Vagina (tissue), 2 donors: ENCODE measurements around the gene ADCY7. TPM values are rescaled to one million over a fixed set of nuclear protein-coding genes. Genes with fewer than 3 reads are reported as not detected.

Source experiments
- DNase-seq, 2 donors: peaks; one replicate each; pipeline ENCODE4 v3.0.0-alpha.2; 2017; ENCODE audit errors: extremely low spot score in 2 of 2
- H3K27ac ChIP-seq: fragments of 200-600 bp; sonication (generic); one replicate; pipeline ENCODE4 v1.5.1; 2019
- H3K27me3 ChIP-seq: fragments of 200-600 bp; sonication (generic); one replicate; pipeline ENCODE4 v1.5.1; 2019
- H3K36me3 ChIP-seq, 2 donors: fragments of 200-600 bp; sonication (generic); one replicate each; pipeline ENCODE4 v1.5.1; 2017 to 2019
- H3K4me1 ChIP-seq: fragments of 200-600 bp; sonication (generic); one replicate; pipeline ENCODE4 v1.5.1; 2019
- H3K4me3 ChIP-seq, 2 donors: fragments of 200-600 bp; sonication (generic); 1 replicate in 1 of 2; 2 replicates in 1 of 2; pipeline ENCODE4 v1.5.1; 2016 to 2019
- H3K9me3 ChIP-seq: fragments of 200-600 bp; sonication (generic); one replicate; pipeline ENCODE4 v1.5.1; 2019
- POLR2A ChIP-seq, 2 donors: fragments of 450-650 bp; IDR thresholded peaks; one replicate each; pipeline ENCODE4 v1.6.1; 2017; ENCODE audit warnings: antibody characterized with exemption in 2 of 2, mild to moderate bottlenecking in 2 of 2, moderate library complexity in 2 of 2
- POLR2AphosphoS5 ChIP-seq, 2 donors: sonication (generic); formaldehyde crosslinking; IDR thresholded peaks; one replicate each; pipeline ENCODE4 v1.9.0; 2017; ENCODE audit warnings: antibody characterized with exemption in 2 of 2, mild to moderate bottlenecking in 2 of 2, low read depth in 1 of 2; ENCODE audit not compliant: insufficient read depth in 1 of 2
- intact Hi-C: fragments of 100-400 bp; cut with DNase I; formaldehyde crosslinking; loops from one replicate; pipeline ENCODE4 v1.15.1; 2023
- total RNA-seq: library from RNA; depleted of rRNA; stranded (reverse); fragments of >200 nt; gene quantifications from one replicate; pipeline ENCODE4 v1.2.3, GENCODE V29; 2016
- TF ChIP-seq, protein P1 (sequence below), 3 experiments: fragments of 450-650 bp in 2 of 3; fragments of 200-600 bp in 1 of 3; sonication (generic) in 1 of 3; IDR thresholded peaks; one replicate each; pipeline ENCODE4 v1.5.1; 2017 to 2019; ENCODE audit warnings: antibody characterized with exemption in 3 of 3, mild to moderate bottlenecking in 2 of 3, moderate library complexity in 2 of 3

Gene ADCY7
- 18.9 TPM for total RNA-seq

- H3K4me1 ChIP-seq = peaks cover 24% of the 10 kb centered on the region
- H3K4me3 ChIP-seq = peak within 1 kb of the TSS; percentile 21 to 40
- intact Hi-C loops = no loop called here
- H3K36me3 ChIP-seq = no peaks in the 10 kb centered on the region
- H3K27ac ChIP-seq = peak within 1 kb of the TSS; percentile 49
- TF ChIP-seq POLR2A (IDR thresholded peaks at IDR 0.05) (no peak), POLR2AphosphoS5 (IDR thresholded peaks at IDR 0.05; ENCODE audit: insufficient read depth in 1 of 2, low read depth in 1 of 2) (peak; percentile 7 to 50)
- no peak for DNase-seq
- no peaks in the 10 kb centered on the region for H3K9me3 ChIP-seq
- no peaks in the 10 kb centered on the region for H3K27me3 ChIP-seq
Measured at GRCh38 chr16:50266337-50267091, at the start of gene ADCY7. TSS of gene ADCY7 (plus strand) at chr16:50266551. CDS start at chr16:50288180, 21,629 bp downstream.

DNA sequence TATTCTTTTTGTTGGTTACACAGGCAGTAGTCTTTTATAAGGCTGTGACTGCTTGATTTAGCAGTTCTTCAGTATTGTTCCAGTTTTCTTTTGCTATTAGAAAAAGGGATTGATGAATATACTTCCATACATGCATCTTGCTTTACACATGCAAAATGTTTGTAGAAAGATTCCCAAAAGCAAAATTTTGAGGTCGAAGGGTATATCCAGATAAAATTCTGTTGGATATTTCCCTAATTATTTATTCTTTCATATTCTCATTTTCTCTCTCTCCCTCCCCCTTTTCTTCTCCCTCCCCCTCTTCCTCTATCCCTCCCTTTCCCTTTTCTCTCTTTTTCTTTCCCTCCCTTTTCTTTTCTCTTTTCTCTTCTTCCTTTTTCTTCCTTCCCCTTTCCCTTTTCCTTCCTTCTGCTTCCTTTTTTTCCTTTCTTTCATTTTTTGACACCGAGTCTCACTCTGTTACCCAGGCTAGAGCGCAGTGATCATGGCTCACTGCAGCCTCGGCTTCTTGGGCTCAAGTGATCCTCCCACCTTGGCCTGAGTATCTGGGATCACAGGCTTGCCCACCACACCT lies 46.9 kb upstream of the ADCY7 start:
- peaks cover 0 to 38% of the 10 kb centered on the region in 2 donors for H3K36me3 ChIP-seq
- no peak overlapping the region for H3K27ac ChIP-seq
- no peaks in the 10 kb centered on the region for H3K9me3 ChIP-seq
- TF ChIP-seq POLR2AphosphoS5 (IDR thresholded peaks at IDR 0.05; ENCODE audit: insufficient read depth in 1 of 2, low read depth in 1 of 2) (no peak), POLR2A (IDR thresholded peaks at IDR 0.05) (no peak)
- TF ChIP-seq, protein P1, sequence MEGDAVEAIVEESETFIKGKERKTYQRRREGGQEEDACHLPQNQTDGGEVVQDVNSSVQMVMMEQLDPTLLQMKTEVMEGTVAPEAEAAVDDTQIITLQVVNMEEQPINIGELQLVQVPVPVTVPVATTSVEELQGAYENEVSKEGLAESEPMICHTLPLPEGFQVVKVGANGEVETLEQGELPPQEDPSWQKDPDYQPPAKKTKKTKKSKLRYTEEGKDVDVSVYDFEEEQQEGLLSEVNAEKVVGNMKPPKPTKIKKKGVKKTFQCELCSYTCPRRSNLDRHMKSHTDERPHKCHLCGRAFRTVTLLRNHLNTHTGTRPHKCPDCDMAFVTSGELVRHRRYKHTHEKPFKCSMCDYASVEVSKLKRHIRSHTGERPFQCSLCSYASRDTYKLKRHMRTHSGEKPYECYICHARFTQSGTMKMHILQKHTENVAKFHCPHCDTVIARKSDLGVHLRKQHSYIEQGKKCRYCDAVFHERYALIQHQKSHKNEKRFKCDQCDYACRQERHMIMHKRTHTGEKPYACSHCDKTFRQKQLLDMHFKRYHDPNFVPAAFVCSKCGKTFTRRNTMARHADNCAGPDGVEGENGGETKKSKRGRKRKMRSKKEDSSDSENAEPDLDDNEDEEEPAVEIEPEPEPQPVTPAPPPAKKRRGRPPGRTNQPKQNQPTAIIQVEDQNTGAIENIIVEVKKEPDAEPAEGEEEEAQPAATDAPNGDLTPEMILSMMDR (IDR thresholded peaks at IDR 0.05) = no peak
- no peak for DNase-seq
- H3K27me3 ChIP-seq = no peaks in the 10 kb centered on the region
- H3K4me1 ChIP-seq = no peaks in the 10 kb centered on the region
- H3K4me3 ChIP-seq = no peak overlapping the region
- intact Hi-C loops = loop anchor here (10.0 kb wide), 1 partner anchor 445 kb away; no protein-coding TSS in a partner anchor

- Histone ChIP-seq H3K4me3 (no peak overlapping the region), H3K27ac (no peak overlapping the region), H3K36me3 (peaks cover 0 to 34% of the 10 kb centered on the region in 2 donors), H3K27me3 (no peaks in the 10 kb centered on the region), H3K9me3 (no peaks in the 10 kb centered on the region), H3K4me1 (no peaks in the 10 kb centered on the region)
- DNase-seq = no peak
- intact Hi-C loops = loop anchor here (10.0 kb wide), 1 partner anchor 199 kb away; the partner anchor contains the start of gene CNEP1R1
- TF ChIP-seq, protein P1 (IDR thresholded peaks at IDR 0.05) = no peak
Measured at GRCh38 chr16:50224286-50224685, 42.1 kb upstream of the ADCY7 start.

DNA sequence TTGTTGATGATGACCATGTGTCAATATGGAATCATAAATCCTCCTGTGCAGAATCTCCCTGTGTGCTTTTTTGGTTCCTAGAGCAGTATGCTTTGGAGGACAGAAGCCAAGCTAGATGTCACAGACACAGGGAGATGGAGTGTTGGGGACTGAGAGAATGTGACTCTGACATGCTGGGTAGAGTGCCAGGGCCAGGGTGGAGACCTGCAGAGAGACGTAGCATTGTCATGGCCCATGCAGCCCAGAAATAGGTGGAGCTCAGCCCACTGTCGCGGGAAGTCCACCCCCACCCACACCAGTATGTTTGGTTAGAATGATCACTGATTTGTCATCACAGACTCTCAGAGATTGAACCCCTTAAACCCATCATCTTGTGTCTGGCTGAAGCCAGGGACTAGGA lies 39.2 kb upstream of the ADCY7 start:
- no peak overlapping the region for H3K27ac ChIP-seq
- H3K9me3 ChIP-seq = no peaks in the 10 kb centered on the region
- DNase-seq = no peak
- peaks cover 0 to 31% of the 10 kb centered on the region in 2 donors for H3K36me3 ChIP-seq
- no peak overlapping the region for H3K4me3 ChIP-seq
- H3K27me3 ChIP-seq = no peaks in the 10 kb centered on the region
- intact Hi-C loops = loop anchor here (10.0 kb wide), 1 partner anchor 202 kb away; the partner anchor contains the start of gene CNEP1R1
- no peaks in the 10 kb centered on the region for H3K4me1 ChIP-seq
- no peak for TF ChIP-seq POLR2A (IDR thresholded peaks at IDR 0.05)
- TF ChIP-seq, protein P1 (IDR thresholded peaks at IDR 0.05) = no peak
- no peak for TF ChIP-seq POLR2AphosphoS5 (IDR thresholded peaks at IDR 0.05; ENCODE audit: insufficient read depth in 1 of 2, low read depth in 1 of 2)

DNA sequence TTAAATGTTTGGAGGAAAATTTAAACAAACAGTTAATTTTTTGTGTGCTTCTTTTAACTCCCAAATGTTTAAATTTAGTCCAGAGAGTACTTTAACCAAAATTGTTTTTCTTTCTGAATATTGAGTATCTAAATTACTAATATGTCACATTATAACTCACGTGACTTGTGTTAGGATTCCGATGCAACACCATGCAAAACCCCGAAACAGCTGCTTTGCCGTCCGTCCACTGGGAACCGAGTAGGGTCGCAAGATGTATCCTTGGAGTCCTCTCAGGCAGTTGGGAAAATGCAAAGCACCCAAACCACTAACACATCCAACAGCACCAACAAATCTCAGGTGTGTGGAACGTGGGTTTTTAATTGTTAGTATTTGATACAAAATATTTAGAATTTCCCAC lies 38.7 kb upstream of the ADCY7 start:
- H3K9me3 ChIP-seq = no peaks in the 10 kb centered on the region
- no peak overlapping the region for H3K4me3 ChIP-seq
- DNase-seq = no peak
- no peak overlapping the region for H3K27ac ChIP-seq
- peaks cover 0 to 31% of the 10 kb centered on the region in 2 donors for H3K36me3 ChIP-seq
- intact Hi-C loops = loop anchor here (10.0 kb wide), 1 partner anchor 203 kb away; the partner anchor contains the start of gene CNEP1R1
- no peaks in the 10 kb centered on the region for H3K27me3 ChIP-seq
- TF ChIP-seq POLR2AphosphoS5 (IDR thresholded peaks at IDR 0.05; ENCODE audit: insufficient read depth in 1 of 2, low read depth in 1 of 2) = no peak
- TF ChIP-seq, protein P1 (IDR thresholded peaks at IDR 0.05) = no peak
- TF ChIP-seq POLR2A (IDR thresholded peaks at IDR 0.05) = no peak
- no peaks in the 10 kb centered on the region for H3K4me1 ChIP-seq
